Fibroblast of pulmonary artery (primary cell): ENCODE measurements around the gene ACSM6.
A peak's percentile ranks its signal among the peaks of the same experiment; 100 is the strongest.
"Not testable (repeated sequence)": the region's sequence is repeated elsewhere in the genome, so short reads cannot be mapped to it uniquely, and the experiment has no call there.

Experiments
- DNase-seq: peaks from one replicate; pipeline ENCODE4 v3.0.0-alpha.2; 2010; ENCODE audit warnings: low read depth
- H3K4me3 ChIP-seq: replicated peaks from 2 replicates; pipeline ENCODE4 v1.5.1; 2011; ENCODE audit warnings: low read depth, mild to moderate bottlenecking, control low read depth, low read length, moderate library complexity
- CTCF ChIP-seq: IDR thresholded peaks from 2 replicates; pipeline ENCODE4 v1.5.1; 2011; ENCODE audit warnings: mild to moderate bottlenecking, control low read depth, low read length, inconsistent platforms; ENCODE audit errors: missing control alignments

ACSM6 gene

GRCh38 chr10:95187617-95188016 lies 6.4 kb upstream of the ACSM6 start:
- H3K4me3 ChIP-seq, result no peak overlapping the region
- DNase-seq, result no peak
- no peak for TF ChIP-seq CTCF

GRCh38 chr10:95188593-95188992 lies 5.4 kb upstream of the ACSM6 start:
- no peak for TF ChIP-seq CTCF

DNA sequence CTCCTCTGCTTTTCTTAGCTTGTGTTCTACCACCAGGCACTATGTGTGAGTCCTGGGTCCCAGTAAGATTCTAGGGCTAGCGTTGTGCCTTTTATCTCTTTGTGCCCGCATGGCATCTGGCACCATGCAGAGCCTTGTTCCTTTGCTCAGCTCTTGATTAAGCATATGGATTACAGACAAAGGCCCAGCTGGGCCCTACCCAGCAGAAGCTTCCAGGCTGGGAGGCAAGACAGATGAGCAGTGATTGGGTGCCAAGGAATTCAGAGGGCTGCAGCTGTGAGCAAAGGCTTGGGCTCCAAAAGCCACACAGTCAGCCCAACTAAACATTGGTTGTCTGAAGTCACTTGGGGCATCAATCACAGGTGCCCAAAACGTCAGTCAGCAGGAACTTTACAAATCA lies 2.0 kb downstream of the ACSM6 start:
- H3K4me3 ChIP-seq, result no peak overlapping the region
- no peak for DNase-seq
- TF ChIP-seq CTCF, result no peak

More at GRCh38 chr10:95188593-95188992, 5.4 kb upstream of the ACSM6 start:
- DNase-seq, result no peak
- no peak overlapping the region for H3K4me3 ChIP-seq

GRCh38 chr10:95201736-95202135 lies 7.7 kb downstream of the ACSM6 start:
- no peak overlapping the region for H3K4me3 ChIP-seq
- DNase-seq, result peak; percentile 33
- TF ChIP-seq CTCF, result peak; percentile 37

GRCh38 chr10:95202865-95203264 lies 8.8 kb downstream of the ACSM6 start:
- H3K4me3 ChIP-seq, DNase-seq: not testable (repeated sequence)

DNA sequence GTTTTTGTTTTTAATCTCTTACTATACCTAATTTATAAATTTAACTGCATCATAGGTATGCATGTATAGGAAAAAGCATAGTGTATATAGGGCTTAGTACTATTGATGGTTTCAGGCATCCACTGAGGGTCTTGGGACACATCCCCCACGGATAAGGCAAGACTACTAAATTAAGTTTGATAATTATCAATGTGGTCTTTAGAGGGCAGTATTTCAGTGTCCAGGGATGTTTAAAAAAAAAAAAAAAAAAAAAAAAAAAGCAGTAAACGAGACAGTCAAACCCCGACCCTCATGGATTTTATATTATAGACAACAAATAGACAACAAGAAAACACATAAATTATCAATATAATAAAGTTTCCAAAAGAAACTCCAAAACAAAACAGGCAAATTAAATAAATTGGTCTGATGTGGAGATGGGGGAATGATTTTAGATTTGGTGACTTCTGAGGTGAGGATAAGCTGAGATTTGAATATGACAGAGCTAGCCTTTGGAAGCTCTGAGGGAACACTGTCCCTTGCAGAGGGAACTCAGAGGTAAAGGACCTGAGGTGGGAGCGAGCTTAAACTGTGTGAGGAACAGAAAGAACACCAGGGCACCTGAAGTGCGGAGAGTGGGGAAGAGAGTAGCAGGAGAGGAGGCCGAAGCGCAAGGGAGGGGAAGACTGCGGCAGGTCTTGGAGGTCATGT lies 14.8 kb downstream of the ACSM6 start:
- DNase-seq, result peak; percentile 28
- TF ChIP-seq CTCF, result peak; percentile 39
- no peak overlapping the region for H3K4me3 ChIP-seq

DNA sequence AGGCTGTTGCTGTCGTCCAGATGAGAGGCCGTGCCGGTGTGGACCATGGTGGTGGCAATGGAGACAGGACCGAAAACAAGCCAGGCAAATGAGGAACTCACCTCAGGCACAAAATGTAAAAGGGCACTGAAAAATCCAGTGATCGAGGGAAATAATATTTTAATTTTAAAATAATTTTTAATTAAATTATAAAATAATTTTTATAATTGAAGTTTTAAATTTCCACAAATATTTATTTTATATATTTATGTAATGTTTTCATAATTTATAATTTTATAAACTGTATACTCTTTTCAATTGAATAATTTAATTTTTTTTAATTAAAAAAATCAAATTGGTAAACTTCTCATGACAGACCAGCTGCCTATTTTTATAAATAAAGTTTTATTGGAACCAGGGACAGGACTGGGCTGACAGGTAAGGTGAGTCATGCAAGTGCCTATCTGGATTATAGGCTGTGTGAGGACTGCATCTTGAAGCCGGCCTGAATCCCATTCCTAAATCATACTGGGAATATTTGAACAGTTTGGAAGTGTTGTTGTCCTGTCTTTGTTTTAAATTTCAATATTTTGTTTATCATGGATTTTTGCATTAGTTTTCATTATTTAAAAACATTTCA lies 15.6 kb downstream of the ACSM6 start:
- no peak overlapping the region for H3K4me3 ChIP-seq
- DNase-seq, result no peak
- TF ChIP-seq CTCF, result no peak
